Nephron (organoid): Measurements from ENCODE around the gene NRARP.

Experiments
- H3K27ac Mint-ChIP-seq, 3 experiments: 2 replicates each; pipeline ENCODE4 v1.8.0; 2020; ENCODE audit warnings: mixed read lengths in 3 of 3, mild to moderate bottlenecking in 2 of 3, moderate library complexity in 1 of 3
- H3K27me3 Mint-ChIP-seq: 2 replicates; pipeline ENCODE4 v1.8.0; 2021; ENCODE audit warnings: low read depth, mild to moderate bottlenecking, moderate library complexity, mixed read lengths
- H3K36me3 Mint-ChIP-seq: 2 replicates; pipeline ENCODE4 v1.8.0; 2020; ENCODE audit warnings: low read depth, mixed read lengths
- H3K4me1 Mint-ChIP-seq: 2 replicates; pipeline ENCODE4 v1.8.0; 2020; ENCODE audit warnings: mixed read lengths
- H3K4me3 Mint-ChIP-seq, 3 experiments: 2 replicates each; pipeline ENCODE4 v1.8.0; 2020; ENCODE audit warnings: mild to moderate bottlenecking in 3 of 3, mixed read lengths in 3 of 3, moderate library complexity in 2 of 3
- H3K9me3 Mint-ChIP-seq: 2 replicates; pipeline ENCODE4 v1.8.0; 2020; ENCODE audit warnings: mixed read lengths
- CTCF ChIP-seq, 3 experiments: fragments of 200-600 bp; sonication (generic); IDR thresholded peaks; one replicate each; pipeline ENCODE4 v1.5.0; 2021; ENCODE audit warnings: antibody characterized with exemption in 3 of 3; ENCODE audit not compliant: unreplicated experiment in 3 of 3

Gene NRARP

GRCh38 chr9:137319011-137319738, 17.1 kb upstream of the NRARP start:
- Mint-ChIP-seq H3K27ac (no peak overlapping the region), H3K4me1 (no peaks in the 10 kb centered on the region), H3K27me3 (no peaks in the 10 kb centered on the region), H3K4me3 (no peak overlapping the region), H3K9me3 (no peaks in the 10 kb centered on the region), H3K36me3 (no peaks in the 10 kb centered on the region)
- peak in 1 of 3 experiments; percentile 24 for TF ChIP-seq CTCF (IDR thresholded peaks at IDR 0.05; ENCODE audit: unreplicated experiment in 3 of 3)

- H3K36me3 Mint-ChIP-seq = no peaks in the 10 kb centered on the region
- H3K4me1 Mint-ChIP-seq = peaks cover 2% of the 10 kb centered on the region
- no peaks in the 10 kb centered on the region for H3K9me3 Mint-ChIP-seq
- H3K4me3 Mint-ChIP-seq = no peak overlapping the region
- no peak overlapping the region for H3K27ac Mint-ChIP-seq
- TF ChIP-seq CTCF (IDR thresholded peaks at IDR 0.05; ENCODE audit: unreplicated experiment in 3 of 3) = no peak
- no peaks in the 10 kb centered on the region for H3K27me3 Mint-ChIP-seq
Measured at GRCh38 chr9:137318602-137319001, 16.5 kb upstream of the NRARP start.

GRCh38 chr9:137317718-137318511, 15.8 kb upstream of the NRARP start:
- no peak overlapping the region for H3K27ac Mint-ChIP-seq
- peaks cover 5% of the 10 kb centered on the region for H3K4me1 Mint-ChIP-seq
- TF ChIP-seq CTCF (IDR thresholded peaks at IDR 0.05; ENCODE audit: unreplicated experiment in 3 of 3) = no peak
- no peak overlapping the region for H3K4me3 Mint-ChIP-seq
- no peaks in the 10 kb centered on the region for H3K36me3 Mint-ChIP-seq
- no peaks in the 10 kb centered on the region for H3K9me3 Mint-ChIP-seq
- no peaks in the 10 kb centered on the region for H3K27me3 Mint-ChIP-seq

GRCh38 chr9:137317021-137317717, 15.1 kb upstream of the NRARP start:
- H3K4me3 Mint-ChIP-seq = no peak overlapping the region
- H3K27ac Mint-ChIP-seq = no peak overlapping the region
- no peak for TF ChIP-seq CTCF (IDR thresholded peaks at IDR 0.05; ENCODE audit: unreplicated experiment in 3 of 3)

GRCh38 chr9:137316012-137316981, 14.2 kb upstream of the NRARP start:
- Mint-ChIP-seq H3K27ac (no peak overlapping the region), H3K4me3 (no peak overlapping the region), H3K36me3 (no peaks in the 10 kb centered on the region), H3K4me1 (peaks cover 5% of the 10 kb centered on the region), H3K9me3 (no peaks in the 10 kb centered on the region), H3K27me3 (no peaks in the 10 kb centered on the region)
- TF ChIP-seq CTCF (IDR thresholded peaks at IDR 0.05; ENCODE audit: unreplicated experiment in 3 of 3) = no peak

More at GRCh38 chr9:137317021-137317717, 15.1 kb upstream of the NRARP start:
- Mint-ChIP-seq H3K4me1 (peaks cover 5% of the 10 kb centered on the region), H3K27me3 (no peaks in the 10 kb centered on the region), H3K9me3 (no peaks in the 10 kb centered on the region), H3K36me3 (no peaks in the 10 kb centered on the region)
